OCI-LY1 (cell line): ENCODE results near the gene PPP1CA.
"Not testable (repeated sequence)": the region's sequence is repeated elsewhere in the genome, so short reads cannot be mapped to it uniquely, and the experiment has no call there.

ENCODE experiments used
- H2AFZ ChIP-seq: fragments of 200-600 bp; sonication (generic), shearing (Covaris generic); 2 replicates; pipeline ENCODE4 v1.6.0; 2014; ENCODE audit warnings: antibody characterized with exemption, mild to moderate bottlenecking, low read length
- H3F3A ChIP-seq: fragments of 200-600 bp; sonication (generic), shearing (Covaris generic); 2 replicates; pipeline ENCODE4 v1.6.0; 2014; ENCODE audit warnings: mild to moderate bottlenecking, antibody characterized with exemption, low read length, moderate library complexity; ENCODE audit not compliant: insufficient read depth
- H3K27ac ChIP-seq: fragments of 200-600 bp; sonication (generic); 2 replicates; pipeline ENCODE4 v1.5.1; 2014; ENCODE audit warnings: low read length, mixed run types, mild to moderate bottlenecking, low read depth; ENCODE audit not compliant: poor library complexity, severe bottlenecking
- H3K27me3 ChIP-seq: fragments of 200-600 bp; sonication (generic); 2 replicates; pipeline ENCODE4 v1.6.0; 2014; ENCODE audit warnings: antibody characterized with exemption, mild to moderate bottlenecking, low read length, moderate library complexity; ENCODE audit not compliant: insufficient read depth
- H3K36me3 ChIP-seq: fragments of 200-600 bp; sonication (generic); 2 replicates; pipeline ENCODE4 v1.6.1; 2014; ENCODE audit warnings: mild to moderate bottlenecking, antibody characterized with exemption, low read length, moderate library complexity, mixed read lengths; ENCODE audit not compliant: insufficient read depth
- H3K4me1 ChIP-seq: fragments of 200-600 bp; sonication (generic); 2 replicates; pipeline ENCODE4 v1.5.1; 2014; ENCODE audit warnings: mild to moderate bottlenecking, low read length, moderate library complexity; ENCODE audit not compliant: insufficient read depth, severe bottlenecking
- H3K4me2 ChIP-seq: fragments of 200-600 bp; sonication (generic), shearing (Covaris generic); 2 replicates; pipeline ENCODE4 v1.6.1; 2014; ENCODE audit warnings: low read length
- H3K4me3 ChIP-seq: fragments of 200-600 bp; sonication (generic); 2 replicates; pipeline ENCODE4 v1.5.1; 2014; ENCODE audit warnings: low read length, low read depth, mild to moderate bottlenecking, mixed read lengths; ENCODE audit not compliant: poor library complexity, severe bottlenecking
- H3K79me2 ChIP-seq: fragments of 200-600 bp; shearing (Covaris generic); 2 replicates; pipeline ENCODE4 v1.6.1; 2016; ENCODE audit warnings: mixed run types, low read length, mixed read lengths; ENCODE audit not compliant: insufficient read depth
- H3K9ac ChIP-seq: fragments of 200-600 bp; sonication (generic), shearing (Covaris generic); 2 replicates; pipeline ENCODE4 v1.6.1; 2014; ENCODE audit warnings: mild to moderate bottlenecking, low read length, mixed read lengths
- H3K9me2 ChIP-seq: fragments of 200-600 bp; sonication (generic), shearing (Covaris generic); 2 replicates; pipeline ENCODE4 v1.6.1; 2014; ENCODE audit warnings: low read depth, mild to moderate bottlenecking, low read length, mixed read lengths
- H3K9me3 ChIP-seq: fragments of 200-600 bp; shearing (Covaris generic); 2 replicates; pipeline ENCODE4 v1.6.1; 2014; ENCODE audit warnings: low read length, mixed read lengths
- H4K20me1 ChIP-seq: fragments of 200-600 bp; sonication (generic), shearing (Covaris generic); 2 replicates; pipeline ENCODE4 v1.6.0; 2016; ENCODE audit warnings: mild to moderate bottlenecking, low read length; ENCODE audit not compliant: insufficient read depth
- EZH2 ChIP-seq: fragments of 200-600 bp; sonication (generic), shearing (Covaris generic); IDR thresholded peaks from 2 replicates; pipeline ENCODE4 v1.8.0; 2017; ENCODE audit warnings: borderline replicate concordance, mixed run types, mild to moderate bottlenecking, antibody characterized with exemption, low read length, moderate library complexity, mixed read lengths
- TF ChIP-seq, protein P1 (sequence below): fragments of 200-600 bp; sonication (generic), shearing (Covaris generic); IDR thresholded peaks from 2 replicates; pipeline ENCODE4 v1.5.1; 2017; ENCODE audit warnings: mild to moderate bottlenecking, antibody characterized with exemption, low read length, moderate library complexity, mixed read lengths

PPP1CA gene

DNA sequence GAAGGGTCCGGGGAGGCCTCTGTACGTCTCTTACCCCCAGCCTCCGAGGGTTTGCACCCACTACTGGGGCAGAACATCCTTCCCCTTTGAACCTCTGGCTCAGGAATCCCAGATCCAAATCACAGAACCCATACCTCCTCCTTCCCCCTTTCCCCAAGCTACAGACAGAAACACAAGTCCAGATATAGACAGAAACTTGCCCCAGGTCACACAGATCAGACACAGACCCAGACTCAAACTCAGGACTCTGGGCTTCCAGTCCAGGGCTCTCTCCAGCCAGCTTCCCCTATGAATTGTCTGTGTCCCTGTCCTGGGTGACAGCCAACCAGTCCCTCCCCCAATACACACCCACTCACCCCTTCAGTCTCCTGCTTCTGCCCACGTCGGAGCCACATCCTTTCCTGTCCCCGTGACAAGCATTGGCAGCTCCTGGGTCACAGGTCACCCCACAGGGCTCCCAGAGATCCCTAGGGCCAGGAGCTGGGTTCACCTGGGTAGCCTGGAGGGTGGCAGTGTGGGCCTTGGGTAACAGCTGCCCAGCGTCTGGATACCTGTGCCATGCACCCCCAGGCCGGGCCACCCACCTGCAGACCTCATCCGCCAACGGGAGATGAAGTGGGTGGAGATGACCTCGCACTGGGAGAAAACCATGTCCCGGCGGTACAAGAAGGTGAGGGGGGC is 3.0 kb upstream of the PPP1CA start:
- Histone ChIP-seq H3K36me3 (peaks cover 14% of the 10 kb centered on the region; the same call in 1 of the 2 replicates), H3K9me2 (no peaks in the 10 kb centered on the region), H2AFZ (no peak overlapping the region), H3K4me1 (peaks cover 93% of the 10 kb centered on the region), H3F3A (no peaks in the 10 kb centered on the region; the same call in 1 of the 2 replicates), H3K9ac (peak overlapping the region; percentile 94), H3K4me3 (peak overlapping the region; percentile 75), H3K27ac (peak overlapping the region; percentile 93), H4K20me1 (no peaks in the 10 kb centered on the region), H3K79me2 (peaks cover 9% of the 10 kb centered on the region; the same call in 1 of the 2 replicates), H3K4me2 (peak overlapping the region; percentile 89), H3K27me3 (no peaks in the 10 kb centered on the region), H3K9me3 (no peaks in the 10 kb centered on the region)
- TF ChIP-seq, protein P1, sequence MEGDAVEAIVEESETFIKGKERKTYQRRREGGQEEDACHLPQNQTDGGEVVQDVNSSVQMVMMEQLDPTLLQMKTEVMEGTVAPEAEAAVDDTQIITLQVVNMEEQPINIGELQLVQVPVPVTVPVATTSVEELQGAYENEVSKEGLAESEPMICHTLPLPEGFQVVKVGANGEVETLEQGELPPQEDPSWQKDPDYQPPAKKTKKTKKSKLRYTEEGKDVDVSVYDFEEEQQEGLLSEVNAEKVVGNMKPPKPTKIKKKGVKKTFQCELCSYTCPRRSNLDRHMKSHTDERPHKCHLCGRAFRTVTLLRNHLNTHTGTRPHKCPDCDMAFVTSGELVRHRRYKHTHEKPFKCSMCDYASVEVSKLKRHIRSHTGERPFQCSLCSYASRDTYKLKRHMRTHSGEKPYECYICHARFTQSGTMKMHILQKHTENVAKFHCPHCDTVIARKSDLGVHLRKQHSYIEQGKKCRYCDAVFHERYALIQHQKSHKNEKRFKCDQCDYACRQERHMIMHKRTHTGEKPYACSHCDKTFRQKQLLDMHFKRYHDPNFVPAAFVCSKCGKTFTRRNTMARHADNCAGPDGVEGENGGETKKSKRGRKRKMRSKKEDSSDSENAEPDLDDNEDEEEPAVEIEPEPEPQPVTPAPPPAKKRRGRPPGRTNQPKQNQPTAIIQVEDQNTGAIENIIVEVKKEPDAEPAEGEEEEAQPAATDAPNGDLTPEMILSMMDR: no peak
- TF ChIP-seq EZH2: no peak

DNA sequence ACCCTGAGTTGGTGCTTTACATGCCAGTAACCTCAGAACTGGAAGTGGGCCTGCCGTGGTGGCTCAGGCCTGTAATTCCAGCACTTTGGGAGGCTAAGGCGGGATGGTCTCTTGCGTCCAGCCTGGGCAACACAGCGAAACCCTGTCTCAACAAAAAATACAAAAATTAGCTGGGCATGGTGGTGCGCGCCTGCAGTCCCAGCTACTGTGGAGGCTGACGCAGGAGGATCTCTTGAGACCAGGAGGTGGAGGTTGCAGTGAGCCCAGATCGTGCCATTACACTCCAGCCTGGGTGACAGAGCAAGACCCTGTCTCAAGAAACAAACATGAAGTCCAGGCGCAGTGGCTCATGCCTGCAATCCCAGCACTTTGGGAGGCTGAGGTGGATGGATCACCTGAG is 1.4 kb upstream of the PPP1CA start:
- not testable (repeated sequence) for H3K27me3 ChIP-seq, H2AFZ ChIP-seq, H3K9me2 ChIP-seq, H4K20me1 ChIP-seq, H3K9me3 ChIP-seq, H3F3A ChIP-seq, H3K79me2 ChIP-seq
- peak overlapping the region; percentile 75 for H3K4me3 ChIP-seq
- H3K4me1 ChIP-seq: peaks cover 93% of the 10 kb centered on the region
- peak overlapping the region; percentile 94 for H3K9ac ChIP-seq
- H3K36me3 ChIP-seq: peaks cover 27% of the 10 kb centered on the region
- peak overlapping the region; percentile 89 for H3K4me2 ChIP-seq
- H3K27ac ChIP-seq: peak overlapping the region; percentile 93

DNA sequence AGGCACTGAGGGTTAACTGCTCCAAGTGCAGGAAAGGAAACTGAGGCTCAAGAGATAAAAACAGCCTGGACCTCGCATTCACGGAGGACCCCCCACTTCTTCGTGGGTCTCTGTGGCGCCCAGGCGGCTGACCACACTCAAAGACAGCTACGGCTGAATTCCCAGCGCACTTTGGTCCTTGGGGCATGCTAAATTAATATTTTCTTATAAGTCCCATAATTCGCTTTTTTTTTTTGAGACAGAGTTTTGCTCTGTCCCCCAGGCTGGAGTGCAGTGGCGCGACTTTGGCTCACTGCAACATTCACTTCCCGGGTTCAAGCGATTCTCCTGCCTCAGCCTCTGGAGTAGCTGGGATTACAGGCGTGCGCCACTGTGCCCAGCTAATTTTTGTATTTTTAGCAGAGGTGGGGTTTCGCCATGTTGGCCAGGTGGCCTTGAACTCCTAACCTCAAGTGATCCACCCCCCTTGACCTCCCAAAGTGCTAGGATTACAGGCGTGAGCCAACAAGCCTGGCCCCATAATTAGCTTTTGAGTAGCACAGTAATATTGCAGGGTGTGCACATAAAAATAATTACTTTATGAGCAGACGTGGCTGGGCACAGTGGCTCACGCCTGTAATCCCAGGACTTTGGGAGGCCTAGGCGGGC is 658 bp upstream of the PPP1CA start:
- Histone ChIP-seq H3K4me3 (peak overlapping the region; percentile 58), H3K27ac (peak overlapping the region; percentile 93), H3K4me2 (peak overlapping the region; percentile 94), H3K9ac (peak overlapping the region; percentile 75), H3K36me3 (peaks cover 31% of the 10 kb centered on the region), H3K4me1 (peaks cover 93% of the 10 kb centered on the region)
- H4K20me1 ChIP-seq, H3K9me2 ChIP-seq, H3K27me3 ChIP-seq, H3K9me3 ChIP-seq, H2AFZ ChIP-seq, H3F3A ChIP-seq, H3K79me2 ChIP-seq: not testable (repeated sequence)

DNA sequence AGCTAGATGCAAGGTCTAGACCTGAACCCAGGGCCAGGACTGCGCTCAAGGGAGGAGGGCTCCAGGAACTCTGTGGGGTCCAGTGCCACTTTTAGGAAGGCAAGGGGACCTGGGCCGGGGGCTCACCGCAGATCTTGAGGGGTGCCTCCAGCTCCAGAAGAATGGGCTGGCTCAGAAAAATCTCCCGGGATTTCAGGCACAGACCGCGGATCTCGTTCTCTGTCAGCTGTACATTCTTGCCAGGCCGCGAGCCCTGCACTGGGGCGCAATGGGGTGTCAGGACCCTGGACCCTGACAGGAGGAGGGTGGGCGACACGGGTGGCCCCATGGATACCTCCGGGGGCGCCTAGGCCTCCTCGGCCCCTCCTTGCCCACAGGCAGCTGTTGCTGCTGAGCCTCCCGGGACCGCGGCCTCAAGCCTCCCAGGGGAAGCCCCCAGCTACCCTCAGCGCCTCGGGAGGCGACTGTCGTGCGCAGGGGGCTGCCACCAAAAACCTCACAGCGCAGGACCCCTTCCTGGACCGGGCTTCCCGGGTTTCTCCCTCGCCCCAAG is 640 bp downstream of the PPP1CA start:
- Histone ChIP-seq H3K4me1 (peaks cover 83% of the 10 kb centered on the region), H3K79me2 (peaks cover 9% of the 10 kb centered on the region; the same call in 1 of the 2 replicates), H4K20me1 (no peaks in the 10 kb centered on the region), H3K4me3 (peak overlapping the region; percentile 94), H3F3A (no peaks in the 10 kb centered on the region; the same call in 1 of the 2 replicates), H3K9ac (peak overlapping the region; percentile 96), H3K36me3 (peaks cover 40% of the 10 kb centered on the region), H3K4me2 (peak overlapping the region; percentile 96), H2AFZ (no peak overlapping the region), H3K9me3 (no peaks in the 10 kb centered on the region), H3K27ac (peak overlapping the region; percentile 71), H3K9me2 (no peaks in the 10 kb centered on the region), H3K27me3 (no peaks in the 10 kb centered on the region)
- TF ChIP-seq EZH2: no peak
- TF ChIP-seq, protein P1: no peak
